GM21390 (cell line): ENCODE measurements around the gene MZT2B.
"Not testable (repeated sequence)": the region's sequence is repeated elsewhere in the genome, so short reads cannot be mapped to it uniquely, and the experiment has no call there.

Experiments
- ATAC-seq: cut with Tn5 transposase; IDR thresholded peaks from one replicate; pipeline ENCODE4 v1.9.1; 2021; ENCODE audit not compliant: unreplicated experiment

The MZT2B gene, protein sequence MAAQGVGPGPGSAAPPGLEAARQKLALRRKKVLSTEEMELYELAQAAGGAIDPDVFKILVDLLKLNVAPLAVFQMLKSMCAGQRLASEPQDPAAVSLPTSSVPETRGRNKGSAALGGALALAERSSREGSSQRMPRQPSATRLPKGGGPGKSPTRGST

DNA sequence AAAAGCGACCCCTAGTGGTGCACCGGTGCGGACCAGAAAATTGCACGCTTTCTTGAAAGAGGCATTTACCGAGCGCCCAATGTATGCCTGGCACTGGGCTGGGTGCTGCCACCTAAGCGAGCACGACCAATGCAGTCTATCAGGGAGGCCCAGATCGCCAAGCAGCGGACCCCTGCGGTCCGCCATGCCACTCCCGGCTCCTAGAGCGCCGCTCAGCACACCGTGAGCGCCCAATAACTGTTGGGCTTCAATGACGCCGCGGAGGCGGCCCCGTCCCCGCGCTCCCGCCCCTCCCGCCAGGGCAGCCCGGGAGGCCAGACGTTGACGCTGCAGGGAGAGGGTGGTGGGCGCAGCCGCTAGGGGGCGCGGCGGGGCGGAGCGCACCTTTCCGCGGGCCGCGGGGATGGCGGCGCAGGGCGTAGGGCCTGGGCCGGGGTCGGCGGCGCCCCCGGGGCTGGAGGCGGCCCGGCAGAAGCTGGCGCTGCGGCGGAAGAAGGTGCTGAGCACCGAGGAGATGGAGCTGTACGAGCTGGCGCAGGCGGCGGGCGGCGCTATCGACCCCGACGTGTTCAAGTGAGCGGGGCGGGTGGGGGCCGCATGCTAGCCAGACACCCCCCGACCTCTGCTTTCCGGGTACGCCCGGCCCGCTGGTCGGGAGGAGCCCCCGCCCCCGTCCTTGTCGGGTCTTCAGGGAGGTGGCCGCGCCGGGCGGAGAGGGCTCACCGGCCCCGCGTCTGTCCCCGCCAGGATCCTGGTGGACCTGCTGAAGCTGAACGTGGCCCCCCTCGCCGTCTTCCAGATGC lies at the start of gene MZT2B:
TSS of gene MZT2B (plus strand) at position 383 of the 803 bp plus-strand sequence. CDS start at position 404, 21 bp downstream.
- peak; percentile 82 for ATAC-seq

DNA sequence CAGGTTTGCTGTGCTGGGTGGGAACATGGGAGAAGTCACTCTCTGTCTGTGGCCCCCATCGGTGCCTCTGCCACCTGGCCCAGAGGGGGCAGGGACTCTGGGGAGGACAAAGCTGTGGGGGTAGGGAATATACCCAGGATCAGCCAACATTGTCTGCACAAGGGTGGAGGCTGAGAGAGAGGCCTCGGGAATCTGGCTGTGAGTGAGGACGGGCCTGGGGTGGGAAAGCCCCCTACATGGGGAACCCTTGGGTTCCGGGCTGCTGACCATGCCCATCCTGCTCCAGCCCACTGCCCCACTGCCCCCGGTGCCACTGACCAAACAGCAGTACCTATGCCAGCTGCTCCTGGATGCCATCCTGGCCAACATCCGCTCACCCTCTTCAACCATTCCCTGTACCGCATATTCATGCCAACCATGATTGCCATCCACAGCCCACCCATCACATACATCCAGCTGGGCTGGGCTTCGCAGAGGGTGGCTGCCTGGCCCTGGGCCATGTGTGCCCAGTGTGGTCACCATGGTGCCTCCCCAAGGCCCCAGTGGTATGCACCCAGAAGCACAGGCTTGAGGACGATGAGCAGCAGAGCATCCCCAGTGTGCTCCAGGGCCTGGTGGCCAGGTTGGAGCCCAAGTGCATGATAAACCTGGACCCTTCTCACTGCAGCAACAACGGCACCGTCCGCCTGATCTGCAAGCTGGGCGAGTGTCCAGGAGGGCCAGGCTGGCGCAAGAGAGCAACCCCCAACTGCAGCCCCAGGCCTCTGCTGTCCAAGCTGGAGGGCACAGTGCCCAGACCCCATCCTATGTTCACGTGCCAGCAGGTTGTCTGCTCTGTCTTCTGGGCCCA lies 46.1 kb upstream of the MZT2B start:
- no peak for ATAC-seq

DNA sequence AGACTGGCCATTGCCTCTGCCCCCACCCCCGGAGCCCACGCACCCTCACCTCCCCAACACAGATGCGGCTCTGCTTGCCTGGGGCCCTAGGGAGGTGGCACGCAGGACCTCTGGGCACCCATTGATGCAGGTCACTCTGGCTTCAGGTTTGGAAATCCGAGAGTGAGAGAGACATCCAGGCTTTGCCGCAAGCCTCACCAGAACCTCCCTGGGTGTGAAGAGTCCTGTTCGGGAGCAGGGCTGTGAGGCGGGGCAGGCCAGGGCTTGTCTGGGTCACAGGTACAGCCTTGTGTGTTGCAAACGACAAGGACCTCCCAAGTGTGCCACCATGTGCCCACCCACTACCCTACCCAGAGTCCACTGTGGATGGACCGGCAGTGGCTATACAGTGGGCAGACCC lies 45.5 kb upstream of the MZT2B start:
- not testable (repeated sequence) for ATAC-seq

DNA sequence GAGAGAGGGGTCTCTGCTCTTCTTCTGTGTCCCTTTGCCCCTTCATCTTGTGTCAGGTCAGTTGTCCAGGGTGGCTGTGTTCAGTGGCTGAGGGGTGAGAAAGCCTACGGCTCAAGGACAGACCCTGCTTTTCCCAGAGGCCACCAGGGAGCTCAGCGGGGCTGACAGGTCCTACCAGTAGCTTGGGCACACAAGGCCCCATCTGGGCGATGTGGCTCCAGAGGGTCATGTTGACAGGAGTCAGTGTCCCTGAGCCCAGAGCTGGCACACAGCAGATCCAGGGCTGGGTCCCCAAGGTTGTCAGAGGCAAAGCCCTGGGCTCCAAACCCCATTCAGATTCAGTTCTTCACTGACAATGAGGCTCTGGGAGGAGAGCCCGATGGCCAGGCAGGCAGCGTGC lies 44.9 kb upstream of the MZT2B start:
- ATAC-seq: not testable (repeated sequence)

DNA sequence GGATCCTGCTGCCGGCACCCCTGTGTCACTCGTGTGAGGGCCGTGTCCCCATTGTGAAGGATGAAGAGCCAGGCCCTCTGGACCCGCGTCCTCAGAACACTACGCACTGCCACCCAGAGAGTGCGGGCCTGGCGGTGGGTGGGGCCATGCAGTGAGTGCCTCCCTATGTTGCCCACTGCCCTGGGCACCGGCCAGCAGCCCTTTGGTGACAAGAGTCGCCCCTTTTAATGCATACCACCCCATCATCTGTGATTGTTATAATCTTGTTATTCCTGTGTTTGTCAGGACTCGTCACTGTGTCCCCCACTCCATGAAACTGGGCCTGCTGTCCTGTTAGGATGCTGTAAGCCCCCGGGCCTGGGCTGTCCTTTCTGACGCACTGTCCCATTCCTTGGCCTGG lies 43.7 kb upstream of the MZT2B start:
- not testable (repeated sequence) for ATAC-seq

DNA sequence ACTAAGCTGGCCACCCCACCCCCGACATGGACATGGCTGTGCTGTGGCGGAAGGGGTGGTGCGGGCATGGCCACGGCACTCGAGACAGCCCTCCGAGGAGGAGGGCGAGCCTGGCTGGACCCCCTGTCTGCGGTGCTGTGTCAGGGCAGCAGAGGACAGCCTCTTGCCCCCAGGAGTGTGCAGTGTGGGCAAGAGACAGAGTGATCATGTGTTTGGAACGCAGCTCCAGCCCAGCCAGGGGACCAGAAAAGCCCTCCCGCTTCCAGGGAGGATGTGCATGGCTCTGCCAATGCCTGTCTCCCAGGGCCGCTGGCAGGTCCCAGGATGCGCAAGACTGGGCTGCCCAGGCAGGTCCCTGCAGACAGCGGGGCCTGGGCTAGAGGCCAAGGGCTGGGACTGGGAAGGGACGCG lies 43.2 kb upstream of the MZT2B start:
- not testable (repeated sequence) for ATAC-seq

DNA sequence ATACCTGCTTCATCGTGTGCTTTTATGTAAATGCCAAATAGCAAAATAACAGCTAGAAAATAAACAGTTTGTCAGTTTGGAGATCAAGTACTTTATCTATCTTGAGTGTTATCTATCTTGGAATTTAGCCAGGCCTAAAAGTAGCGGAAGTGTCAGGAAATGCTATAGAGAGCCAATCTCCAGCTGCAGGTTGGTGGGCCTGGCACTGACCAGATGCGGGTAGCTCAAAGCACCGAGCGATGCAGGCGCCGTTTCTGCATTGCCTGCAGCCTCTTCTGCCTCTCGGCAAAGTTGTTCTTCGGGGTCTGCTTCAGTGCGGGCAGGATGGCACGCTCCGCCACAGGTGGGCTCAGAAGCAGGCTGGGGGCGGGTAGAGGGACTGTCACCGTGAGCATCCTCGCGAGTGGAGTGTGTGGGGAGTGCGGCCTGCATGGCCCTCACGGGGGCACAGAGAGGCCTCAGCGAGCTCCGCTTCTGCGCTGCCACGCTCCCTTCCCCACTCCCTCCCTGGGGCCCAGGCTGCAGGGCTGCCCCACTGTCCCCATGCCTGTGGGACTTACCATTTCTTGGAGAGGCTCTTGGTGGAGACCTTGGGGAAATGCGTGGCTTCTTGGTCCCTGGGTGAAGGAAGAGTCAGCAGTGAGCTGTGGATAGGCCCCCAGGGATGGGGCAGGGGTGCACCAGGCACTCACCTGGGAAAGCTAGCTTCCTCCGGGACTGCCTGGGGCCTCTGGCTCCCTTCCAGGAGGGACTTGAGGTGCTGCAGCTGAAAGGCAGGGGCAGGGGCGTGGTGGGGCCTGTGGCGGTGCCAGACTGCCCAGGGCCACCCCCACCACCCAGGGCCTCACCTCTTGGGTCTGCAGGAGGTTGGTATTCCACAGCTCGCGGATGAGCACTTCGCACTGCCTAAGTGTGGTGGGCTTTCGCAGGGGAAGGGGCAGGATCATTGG lies 42.5 kb upstream of the MZT2B start:
- ATAC-seq: not testable (repeated sequence)

DNA sequence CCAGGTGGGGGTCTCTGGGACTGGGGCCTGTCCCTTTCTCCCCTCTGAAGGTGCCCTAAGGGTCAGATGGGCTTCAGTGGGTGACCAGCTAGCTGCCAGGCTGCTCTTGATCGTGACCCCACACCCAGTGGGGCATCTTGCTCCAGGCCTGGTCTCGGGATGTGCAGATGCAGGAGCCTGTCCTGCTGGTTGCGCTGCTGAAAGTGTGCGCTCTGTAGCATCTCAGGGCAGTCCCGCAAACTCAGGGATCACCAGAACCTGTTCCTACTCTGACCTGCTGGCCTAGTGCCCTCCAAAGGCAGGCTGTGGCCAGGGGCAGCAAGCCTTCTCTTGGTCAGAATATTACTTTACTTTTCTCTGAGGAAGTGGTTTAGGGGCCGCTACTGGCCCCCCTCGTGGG lies 41.5 kb upstream of the MZT2B start:
- ATAC-seq: not testable (repeated sequence)

DNA sequence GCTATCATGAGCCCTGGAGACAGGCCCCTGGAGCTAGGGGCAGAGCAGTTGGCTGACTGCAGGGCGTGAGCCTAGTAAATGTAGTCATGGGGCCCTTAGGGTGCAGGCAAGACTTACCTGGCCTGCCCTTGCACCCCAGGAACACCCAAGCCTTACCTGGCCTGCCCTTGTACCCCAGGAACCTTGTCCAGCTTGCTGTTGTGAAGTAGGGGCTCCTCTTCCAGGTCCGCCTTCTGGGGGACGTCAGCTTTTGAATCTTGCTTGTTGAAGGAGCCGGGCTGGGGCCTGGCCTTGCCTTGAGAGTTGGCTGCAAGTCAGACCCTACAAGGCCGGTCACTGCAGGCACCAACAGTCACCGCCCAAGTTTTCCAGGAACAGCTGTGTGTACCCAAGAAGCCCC lies 41.1 kb upstream of the MZT2B start:
- not testable (repeated sequence) for ATAC-seq

DNA sequence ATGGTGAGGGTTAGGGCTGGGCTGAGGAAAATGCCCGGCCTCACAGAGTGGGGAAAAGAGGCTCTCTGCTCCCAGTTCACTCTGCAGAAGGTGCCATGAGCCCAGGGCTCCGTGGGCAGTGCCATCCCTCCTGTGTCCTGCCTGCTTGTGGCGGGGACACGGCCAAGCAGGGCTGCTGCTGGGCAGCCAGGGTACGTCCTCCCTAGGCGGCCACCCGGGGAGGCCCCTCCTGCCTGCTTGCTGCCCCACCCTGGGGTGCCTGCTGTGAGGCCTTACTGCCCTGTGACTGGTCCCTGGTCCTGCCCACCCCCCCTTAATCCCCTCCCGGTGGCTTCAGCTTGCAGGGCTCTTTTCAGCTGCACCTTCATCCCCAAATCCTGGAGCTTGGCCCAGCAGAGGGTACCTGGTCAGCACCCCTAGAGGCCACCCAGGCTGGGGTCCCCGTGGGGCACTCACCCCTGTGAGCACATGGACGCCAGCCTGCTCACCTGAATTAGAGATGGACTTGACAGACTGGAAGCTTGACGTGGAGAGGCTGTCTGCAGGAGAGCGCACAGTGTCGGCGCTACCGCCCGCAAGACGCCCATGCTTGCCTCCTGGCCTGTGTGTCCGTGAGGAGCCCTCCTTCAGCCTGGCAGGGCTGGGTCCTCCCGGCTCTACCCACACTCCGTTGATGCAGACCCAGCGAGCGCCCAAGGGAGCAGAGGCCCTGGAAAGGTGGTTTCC lies 40.3 kb upstream of the MZT2B start:
- not testable (repeated sequence) for ATAC-seq

DNA sequence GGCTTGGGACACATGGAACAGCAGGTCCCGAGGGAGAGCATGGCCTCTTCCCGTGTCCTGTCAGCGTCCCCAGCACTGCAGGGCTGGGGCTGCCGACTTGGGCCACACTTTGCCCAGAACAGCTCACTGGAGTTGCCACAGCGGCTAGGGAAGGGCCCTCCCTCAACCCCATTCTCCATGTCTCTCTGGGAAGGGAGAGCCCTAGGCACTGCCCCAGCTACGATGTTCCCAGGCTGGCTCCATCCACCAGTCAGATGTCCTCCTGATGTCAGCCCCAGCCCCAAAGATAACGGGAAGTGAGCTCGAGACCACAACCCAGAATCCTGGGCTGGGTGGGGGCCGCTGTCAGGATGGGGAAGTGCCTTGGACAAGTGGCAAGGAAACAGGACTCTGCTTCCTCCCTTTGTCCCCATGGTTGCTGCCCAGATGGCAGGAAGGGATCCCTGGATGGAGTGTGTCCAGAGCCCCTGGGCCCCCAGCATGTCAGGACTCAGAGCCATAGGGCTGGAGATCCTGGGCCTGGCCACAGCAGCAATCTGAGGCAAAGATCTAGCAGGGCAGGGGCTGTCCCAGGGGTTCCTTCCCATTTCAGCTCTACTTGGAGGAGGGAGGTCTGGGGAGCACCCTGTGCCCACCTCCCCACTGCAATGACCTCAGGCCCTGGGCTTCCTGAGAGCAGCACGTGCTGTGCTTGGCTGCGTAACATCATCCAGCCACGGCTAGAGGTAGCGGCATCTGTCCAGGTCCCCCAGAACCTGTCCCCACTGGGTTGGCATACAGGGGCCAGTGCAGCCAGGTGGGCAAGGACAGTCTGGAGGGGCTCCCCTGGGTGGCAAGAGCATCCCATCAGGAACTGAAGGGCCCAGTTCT lies 39.4 kb upstream of the MZT2B start:
- not testable (repeated sequence) for ATAC-seq

DNA sequence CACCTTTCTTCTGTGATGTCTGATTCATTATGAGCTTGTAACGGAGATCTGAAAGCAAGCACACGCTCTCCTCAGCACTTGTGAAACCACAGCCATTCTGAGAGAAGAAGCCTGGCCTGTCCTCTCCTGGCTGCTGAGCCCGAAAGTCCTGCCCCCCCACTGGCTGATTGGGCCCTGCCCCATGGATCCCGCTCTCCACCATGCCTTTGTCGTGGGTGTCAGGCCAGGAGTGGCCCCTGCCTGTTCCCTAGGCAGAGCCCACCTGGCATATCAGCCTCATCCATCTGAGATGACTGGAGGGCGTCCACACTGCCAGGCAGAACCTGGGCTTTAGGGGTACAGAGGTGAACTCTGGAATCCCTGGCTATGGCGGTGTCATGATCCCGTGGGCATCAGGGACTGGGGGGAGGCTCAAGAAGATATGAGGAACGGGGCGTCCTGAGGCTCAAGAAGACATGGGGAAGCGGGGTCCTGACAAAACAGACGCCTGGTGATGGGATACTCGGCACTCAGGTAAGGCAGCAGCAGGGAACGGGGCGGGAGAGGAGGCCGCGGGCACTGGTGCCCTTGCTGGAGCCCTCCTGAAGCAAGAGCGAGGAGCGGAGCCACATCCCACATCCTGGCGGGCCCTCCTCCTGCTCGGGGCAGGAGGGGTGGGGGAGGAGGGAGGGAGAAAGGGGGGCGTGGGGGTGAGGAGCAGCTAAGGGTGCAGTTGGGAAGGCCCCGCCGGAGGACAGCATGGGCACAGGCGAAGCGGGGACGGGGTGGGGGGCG lies 38.6 kb upstream of the MZT2B start:
- ATAC-seq: peak; percentile 36

DNA sequence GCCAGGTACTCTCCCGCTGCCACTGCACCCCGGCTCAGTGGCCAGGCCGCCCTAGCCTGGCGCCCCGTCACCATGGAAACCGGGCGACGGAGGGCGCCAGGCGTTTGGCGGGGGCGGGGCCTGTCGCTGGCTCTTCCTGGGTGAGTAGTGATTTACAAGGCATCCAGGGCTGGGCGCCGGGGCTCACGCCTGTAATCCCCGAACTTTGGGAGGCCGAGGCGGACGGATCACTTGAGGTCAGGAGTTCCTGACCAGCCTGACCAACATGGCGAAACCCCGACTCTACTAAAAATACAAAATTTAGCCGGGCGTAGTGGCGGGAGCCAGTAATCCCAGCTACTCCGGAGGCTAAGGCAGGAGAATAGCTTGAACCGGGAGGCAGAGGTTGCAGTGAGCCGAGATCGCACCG lies 37.1 kb upstream of the MZT2B start, which contains the start of gene CCDC74B:
TSS of gene CCDC74B (minus strand) at position 107 of the 409 bp plus-strand sequence. CDS start 116 bp downstream, outside the sequence.
- ATAC-seq: peak; percentile 92

DNA sequence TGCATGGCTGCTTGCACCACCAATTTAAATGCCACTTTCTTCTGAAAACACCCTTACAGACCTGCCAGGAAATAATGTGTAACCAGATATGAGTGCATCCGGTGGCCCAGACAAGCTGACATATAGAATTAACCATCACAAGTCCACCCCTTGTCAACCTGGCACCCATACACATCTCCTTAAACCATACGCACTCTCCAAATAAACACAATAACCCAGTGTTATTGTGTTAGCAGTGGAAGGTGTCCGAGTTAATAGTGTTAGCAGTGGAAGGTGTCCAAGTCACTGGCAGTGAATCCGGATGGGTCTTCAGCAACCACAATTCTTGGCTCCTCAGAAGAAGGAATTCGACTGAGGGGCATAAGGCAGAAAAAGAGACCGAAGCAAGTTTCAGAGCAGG lies 33.5 kb upstream of the MZT2B start:
- ATAC-seq: not testable (repeated sequence)

DNA sequence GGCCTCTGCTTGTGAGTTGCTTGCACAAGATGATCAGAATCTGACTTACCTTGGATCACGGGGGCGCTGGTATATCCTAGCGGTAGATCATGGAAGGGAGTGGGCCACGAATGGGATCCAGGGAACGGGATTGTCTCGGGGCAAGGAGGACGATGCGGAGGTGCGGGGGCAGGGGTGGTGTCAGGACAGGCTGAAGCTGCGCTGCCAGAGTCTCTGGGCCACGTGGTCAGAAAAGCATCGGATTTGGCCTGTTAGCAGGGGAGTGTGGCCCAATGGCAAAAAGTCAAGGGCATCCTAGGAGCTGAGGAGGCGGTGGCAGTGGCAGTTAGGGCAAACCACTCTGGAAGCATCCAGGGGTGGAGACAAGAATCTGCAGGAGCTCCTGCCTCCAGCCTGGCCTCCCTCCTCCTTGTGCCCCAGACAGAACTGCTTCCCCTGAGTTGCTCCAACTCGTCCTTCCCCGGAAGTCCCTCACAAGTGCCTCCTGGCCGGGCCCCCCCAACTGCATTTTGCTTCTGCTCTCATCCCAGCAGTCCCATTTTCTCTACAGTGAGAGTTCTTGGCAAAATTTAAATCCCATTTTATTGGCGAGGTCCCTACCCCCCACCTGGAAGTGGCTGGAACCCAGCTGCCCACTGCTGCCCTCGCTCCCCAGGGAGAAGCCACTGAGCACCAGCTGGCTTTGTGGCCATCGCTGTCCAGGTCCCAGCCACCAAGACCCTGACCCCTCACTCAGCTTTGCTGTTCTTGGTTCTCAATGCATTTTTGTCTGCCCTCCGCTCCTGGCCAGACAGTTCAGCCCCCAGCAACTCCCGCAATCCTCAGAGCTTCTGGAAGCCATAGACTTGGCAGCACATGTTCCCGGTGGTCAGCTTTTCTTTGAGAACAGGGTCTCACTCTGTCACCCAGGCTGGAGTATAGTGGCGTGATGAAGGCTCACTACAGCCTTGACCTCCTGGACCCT lies 31.6 kb upstream of the MZT2B start:
- no peak for ATAC-seq

DNA sequence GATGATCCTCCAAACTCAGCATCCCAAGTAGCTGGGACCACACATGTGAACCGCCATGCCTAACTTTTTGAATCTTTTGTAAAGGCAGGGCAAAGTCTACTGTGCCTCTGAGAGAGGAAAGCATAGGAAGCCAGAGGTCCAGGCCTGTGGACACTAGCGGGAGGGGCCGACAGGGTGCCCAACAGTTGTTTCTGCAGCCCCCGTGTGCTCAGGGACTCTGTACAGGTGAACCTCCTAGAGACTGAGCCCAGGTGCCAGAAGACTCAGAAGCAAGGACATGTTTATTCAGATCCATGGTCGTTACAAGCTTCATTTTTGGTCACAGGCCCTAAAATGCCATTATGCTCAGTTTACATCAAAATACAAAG lies 30.9 kb upstream of the MZT2B start:
- ATAC-seq: not testable (repeated sequence)
